Thyroid gland (tissue), 4 donors: ENCODE data around the gene SS18L1. TPM values are rescaled to one million over a fixed set of nuclear protein-coding genes. Genes with fewer than 3 reads are reported as not detected.
A peak's percentile ranks its signal among the peaks of the same experiment; 100 is the strongest.

Experiments used
- DNase-seq, 2 donors: peaks; one replicate each; pipeline ENCODE4 v3.0.0-alpha.2; 2019
- H3K27ac ChIP-seq, 3 donors: fragments of 200-600 bp; sonication (generic); 1 replicate in 2 of 3; 2 replicates in 1 of 3; pipeline ENCODE4 v1.5.1; 2016 to 2019; ENCODE audit warnings: mild to moderate bottlenecking in 1 of 3, moderate library complexity in 1 of 3
- H3K27me3 ChIP-seq: fragments of 200-600 bp; sonication (generic); one replicate; pipeline ENCODE4 v1.5.1; 2019
- H3K36me3 ChIP-seq, 2 donors: fragments of 200-600 bp; sonication (generic); one replicate each; pipeline ENCODE4 v1.5.1; 2016 to 2019
- H3K4me1 ChIP-seq, 2 donors: fragments of 200-600 bp; sonication (generic); one replicate each; pipeline ENCODE4 v1.5.1; 2017 to 2019
- H3K4me3 ChIP-seq, 3 donors: fragments of 200-600 bp; sonication (generic); replicated peaks in 1 of 3; 1 replicate in 2 of 3; 2 replicates in 1 of 3; pipeline ENCODE4 v1.5.1; 2016; ENCODE audit warnings: mild to moderate bottlenecking in 1 of 3
- H3K9me3 ChIP-seq: fragments of 200-600 bp; sonication (generic); one replicate; pipeline ENCODE4 v1.5.1; 2017
- POLR2A ChIP-seq, 2 donors: fragments of 450-650 bp; IDR thresholded peaks; one replicate each; pipeline ENCODE4 v1.6.1; 2017; ENCODE audit warnings: antibody characterized with exemption in 2 of 2, mild to moderate bottlenecking in 2 of 2, moderate library complexity in 1 of 2
- WGBS, 2 donors: methylation state at CpG; one replicate each; pipeline ENCODE4 v1.1.5; 2017; 5-methylcytosine and 5-hydroxymethylcytosine counted together
- intact Hi-C: fragments of 100-400 bp; cut with DNase I; formaldehyde crosslinking; loops from one replicate; pipeline ENCODE4 v1.15.1; 2023
- total RNA-seq, 4 donors: library from RNA; depleted of rRNA; stranded (reverse); fragments of >200 nt; gene quantifications; one replicate each; pipeline ENCODE4 v1.2.3, GENCODE V29; 2016
- TF ChIP-seq, protein P1 (sequence below), 6 experiments: fragments of 200-600 bp in 3 of 6; fragments of 450-650 bp in 3 of 6; sonication (generic) in 3 of 6; IDR thresholded peaks; one replicate each; pipeline ENCODE4 v1.5.1; 2016 to 2019; ENCODE audit warnings: antibody characterized with exemption in 6 of 6, mild to moderate bottlenecking in 2 of 6, inconsistent platforms in 1 of 6, moderate library complexity in 1 of 6

SS18L1 gene
- total RNA-seq, 4 donors from 2014 or later, result 12.2 to 22.0 (median 15.2) TPM

DNA sequence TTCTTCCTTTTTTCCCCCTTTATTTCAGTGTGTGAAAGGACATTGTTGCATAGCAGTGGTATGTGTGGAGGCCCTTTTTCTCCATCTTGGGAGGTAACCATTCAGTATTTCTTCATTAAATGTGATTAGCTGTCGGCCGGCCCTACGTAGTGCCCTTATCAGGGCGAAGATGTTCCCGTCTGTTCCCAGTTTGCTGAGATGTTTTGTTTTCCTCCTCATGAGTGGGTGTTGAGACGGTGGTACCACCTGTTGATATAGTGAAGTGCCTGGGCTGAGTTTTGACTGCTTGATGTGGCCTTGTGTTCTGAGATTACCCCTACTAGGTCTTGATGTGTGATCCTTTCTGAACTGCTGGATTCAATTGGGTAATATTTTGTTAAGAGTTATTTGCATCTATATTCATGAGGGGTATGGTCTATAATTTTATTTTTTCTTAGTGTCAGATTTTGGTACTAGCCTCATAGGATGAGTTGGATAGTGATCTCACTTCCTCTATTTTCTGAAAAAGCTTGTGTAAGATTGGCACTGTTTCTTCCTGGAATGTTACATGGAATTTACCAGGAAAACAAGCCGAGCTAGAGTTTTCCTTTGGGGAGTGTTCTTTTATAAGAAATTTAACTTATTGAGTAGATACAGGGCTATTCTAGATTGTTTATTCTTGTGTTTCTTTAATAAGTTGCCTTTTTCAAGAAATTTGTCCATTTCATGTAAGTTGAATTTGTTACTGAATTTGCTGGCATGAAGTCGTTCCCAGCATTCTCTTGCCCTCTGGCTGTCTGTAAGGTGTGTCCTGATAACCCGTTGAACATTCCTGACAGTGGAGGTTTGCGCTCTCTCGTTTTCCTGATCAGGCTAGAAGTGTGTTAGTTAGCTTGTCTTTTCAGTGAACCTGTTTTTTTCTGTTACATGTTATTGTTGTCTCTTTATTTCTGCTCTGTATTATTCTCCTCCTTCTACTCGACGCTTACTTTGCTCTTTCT, 43.6 kb downstream of the SS18L1 start:
- Histone ChIP-seq H3K27ac (no peak overlapping the region), H3K27me3 (no peaks in the 10 kb centered on the region), H3K4me1 (peaks cover 7 to 14% of the 10 kb centered on the region in 2 donors), H3K36me3 (no peaks in the 10 kb centered on the region), H3K9me3 (no peaks in the 10 kb centered on the region), H3K4me3 (no peak overlapping the region)
- no peak for TF ChIP-seq POLR2A (IDR thresholded peaks at IDR 0.05)
- intact Hi-C loops, result no loop called here
- 66 to 72% methylated on average over 13 of the region's 13 CpGs for WGBS, 2 donors
- peak in 1 of 2 donors; percentile 9 for DNase-seq

DNA sequence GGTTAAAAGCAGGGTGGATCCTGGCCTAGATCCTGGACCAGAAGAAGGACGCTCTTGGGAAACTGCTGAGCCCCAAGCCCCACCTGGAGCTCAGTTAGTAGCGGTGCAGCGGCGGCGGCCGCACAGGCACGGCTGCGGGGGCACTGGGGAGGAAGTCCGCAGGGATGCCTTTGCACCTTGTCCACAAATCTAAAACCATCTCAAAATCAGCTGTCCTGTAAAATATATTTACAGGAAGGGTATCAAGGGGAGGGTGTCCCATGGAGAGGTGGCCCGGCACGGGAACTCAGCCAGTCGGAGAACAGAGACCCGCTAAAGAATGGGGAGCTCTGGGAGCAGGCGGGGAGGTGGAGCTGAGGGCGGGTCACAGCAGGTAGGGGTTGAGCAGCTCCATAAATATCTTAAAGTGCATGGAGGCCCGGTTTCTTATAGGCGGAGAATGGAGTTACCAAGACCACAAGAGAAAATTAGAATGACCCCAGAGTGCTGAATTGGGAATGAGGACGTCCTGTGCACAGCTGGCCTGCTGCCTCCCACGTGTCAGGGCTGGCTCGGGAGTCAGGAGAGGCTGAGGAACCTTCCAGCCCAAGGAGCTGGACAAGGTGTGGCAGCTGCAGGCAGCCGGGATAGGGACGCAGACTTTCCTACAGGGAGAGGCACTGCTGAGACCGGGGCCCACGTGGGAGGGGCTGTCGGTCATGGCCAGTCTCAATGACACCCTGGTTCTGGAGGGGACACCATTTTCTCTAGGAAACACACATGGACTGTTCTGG, 47.3 kb downstream of the SS18L1 start:
- Histone ChIP-seq H3K27me3 (no peaks in the 10 kb centered on the region), H3K9me3 (no peaks in the 10 kb centered on the region), H3K36me3 (peaks cover 0 to 2% of the 10 kb centered on the region in 2 donors), H3K4me1 (peaks cover 0 to 3% of the 10 kb centered on the region in 2 donors), H3K27ac (no peak overlapping the region), H3K4me3 (no peak overlapping the region)
- WGBS, 2 donors, result 88 to 89% methylated on average over 22 to 25 of the region's 25 CpGs
- no peak for TF ChIP-seq POLR2A (IDR thresholded peaks at IDR 0.05)
- TF ChIP-seq, protein P1, sequence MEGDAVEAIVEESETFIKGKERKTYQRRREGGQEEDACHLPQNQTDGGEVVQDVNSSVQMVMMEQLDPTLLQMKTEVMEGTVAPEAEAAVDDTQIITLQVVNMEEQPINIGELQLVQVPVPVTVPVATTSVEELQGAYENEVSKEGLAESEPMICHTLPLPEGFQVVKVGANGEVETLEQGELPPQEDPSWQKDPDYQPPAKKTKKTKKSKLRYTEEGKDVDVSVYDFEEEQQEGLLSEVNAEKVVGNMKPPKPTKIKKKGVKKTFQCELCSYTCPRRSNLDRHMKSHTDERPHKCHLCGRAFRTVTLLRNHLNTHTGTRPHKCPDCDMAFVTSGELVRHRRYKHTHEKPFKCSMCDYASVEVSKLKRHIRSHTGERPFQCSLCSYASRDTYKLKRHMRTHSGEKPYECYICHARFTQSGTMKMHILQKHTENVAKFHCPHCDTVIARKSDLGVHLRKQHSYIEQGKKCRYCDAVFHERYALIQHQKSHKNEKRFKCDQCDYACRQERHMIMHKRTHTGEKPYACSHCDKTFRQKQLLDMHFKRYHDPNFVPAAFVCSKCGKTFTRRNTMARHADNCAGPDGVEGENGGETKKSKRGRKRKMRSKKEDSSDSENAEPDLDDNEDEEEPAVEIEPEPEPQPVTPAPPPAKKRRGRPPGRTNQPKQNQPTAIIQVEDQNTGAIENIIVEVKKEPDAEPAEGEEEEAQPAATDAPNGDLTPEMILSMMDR (IDR thresholded peaks at IDR 0.05), result no peak
- intact Hi-C loops, result no loop called here
- DNase-seq, result no peak

DNA sequence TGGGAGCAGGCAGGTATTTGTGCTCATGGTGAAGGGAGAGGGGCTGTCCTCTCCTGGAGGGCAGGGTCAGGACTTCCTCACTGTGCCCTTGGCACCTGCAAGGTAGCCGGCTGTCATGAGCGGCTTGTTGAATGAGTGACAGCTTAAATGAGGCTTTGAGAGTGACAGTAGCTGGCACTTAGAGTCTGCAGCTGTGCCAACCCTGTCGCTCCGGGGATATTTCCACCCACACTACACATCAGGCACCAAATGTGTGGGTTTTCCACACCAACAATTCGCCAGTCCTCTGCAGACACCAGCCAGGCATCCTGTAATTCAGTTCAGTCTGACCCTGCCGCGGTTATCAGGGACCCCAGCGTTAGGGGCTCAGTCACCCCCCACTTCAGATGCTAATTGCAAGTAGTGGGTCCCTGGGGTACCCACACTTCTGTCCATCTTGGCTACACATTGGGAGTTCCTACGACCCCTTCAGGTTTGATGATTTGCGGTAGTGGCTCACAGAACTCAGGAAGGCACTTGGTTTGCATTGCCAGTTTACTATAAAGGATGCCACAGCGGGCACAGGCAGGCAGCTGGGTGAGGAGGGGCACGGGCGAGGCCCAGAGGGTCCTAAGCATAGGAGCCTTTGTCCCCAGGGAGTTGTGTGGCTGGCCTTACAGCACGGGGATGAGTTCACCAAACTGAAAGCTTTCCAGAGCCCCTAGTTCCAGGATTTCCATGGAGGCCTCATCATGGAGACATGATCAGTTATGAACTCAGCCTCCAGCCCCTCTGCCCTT, 48.4 kb downstream of the SS18L1 start:
- H3K27me3 ChIP-seq, result no peaks in the 10 kb centered on the region
- no peaks in the 10 kb centered on the region for H3K9me3 ChIP-seq
- DNase-seq, result no peak
- 87 to 95% methylated on average over 13 to 14 of the region's 14 CpGs for WGBS, 2 donors
- intact Hi-C loops, result no loop called here
- H3K4me1 ChIP-seq, result peaks cover 0 to 2% of the 10 kb centered on the region in 2 donors
- H3K36me3 ChIP-seq, result peaks cover 0 to 4% of the 10 kb centered on the region in 2 donors
- H3K4me3 ChIP-seq, result no peak overlapping the region
- TF ChIP-seq, protein P1 (IDR thresholded peaks at IDR 0.05), result no peak
- TF ChIP-seq POLR2A (IDR thresholded peaks at IDR 0.05), result no peak
- H3K27ac ChIP-seq, result no peak overlapping the region

DNA sequence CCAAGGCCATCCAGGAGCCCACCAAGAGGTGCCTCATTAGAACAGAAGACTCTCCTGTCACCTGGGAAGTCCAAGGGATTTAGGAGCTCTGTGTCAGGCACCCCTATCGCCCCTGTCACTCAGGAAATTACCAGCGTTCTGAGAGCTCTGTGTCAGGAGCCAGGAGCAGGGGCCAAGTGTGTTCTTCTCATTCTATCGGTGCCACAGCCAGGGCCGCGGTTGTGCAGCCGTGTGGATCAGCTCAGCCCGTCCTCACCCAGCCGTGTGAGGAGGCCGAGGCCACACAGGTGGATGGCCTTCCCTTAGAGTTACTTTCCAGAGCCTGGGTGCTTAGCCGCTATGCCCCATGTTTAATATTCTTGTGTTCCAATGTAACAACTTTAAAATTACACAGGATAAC, 49.1 kb downstream of the SS18L1 start:
- Histone ChIP-seq H3K4me1 (no peaks in the 10 kb centered on the region), H3K27ac (no peak overlapping the region), H3K27me3 (no peaks in the 10 kb centered on the region), H3K36me3 (peaks cover under 1 to 6% of the 10 kb centered on the region in 2 donors), H3K9me3 (no peaks in the 10 kb centered on the region), H3K4me3 (no peak overlapping the region)
- TF ChIP-seq, protein P1 (IDR thresholded peaks at IDR 0.05), result no peak
- TF ChIP-seq POLR2A (IDR thresholded peaks at IDR 0.05), result no peak
- intact Hi-C loops, result no loop called here
- DNase-seq, result no peak
- WGBS, 2 donors, result 90% methylated on average over 4 to 7 of the region's 10 CpGs
